Activated T-helper 2 cell treated with anti-CD3 and anti-CD28 coated beads, Interferon-gamma antibody, Interleukin-2, Interleukin-4, amounts not matched to agents 10 μg/mL and 5 μg/mL and 100 μg/mL, durations not matched to agents 14 hours and 24 hours and 36 hours (primary cell): ENCODE data around the gene MOCS3. TPM values are rescaled to one million over a fixed set of nuclear protein-coding genes. Genes with fewer than 3 reads are reported as not detected.

Experiments used
- DNase-seq: peaks from one replicate; pipeline ENCODE4 v3.0.0; 2021; ENCODE audit warnings: low spot score
- H3K27ac Mint-ChIP-seq: one replicate; pipeline ENCODE4 v1.8.0; 2021; ENCODE audit warnings: mixed read lengths
- H3K27me3 Mint-ChIP-seq: one replicate; pipeline ENCODE4 v1.8.0; 2021; ENCODE audit warnings: low read depth, mixed read lengths
- H3K36me3 Mint-ChIP-seq: one replicate; pipeline ENCODE4 v1.8.0; 2021; ENCODE audit warnings: low read depth, mixed read lengths
- H3K4me1 Mint-ChIP-seq: one replicate; pipeline ENCODE4 v1.8.0; 2021; ENCODE audit warnings: low read depth, mixed read lengths
- H3K4me3 Mint-ChIP-seq: one replicate; pipeline ENCODE4 v1.8.0; 2021; ENCODE audit warnings: low read depth, mild to moderate bottlenecking, moderate library complexity, mixed read lengths
- H3K9me3 Mint-ChIP-seq: one replicate; pipeline ENCODE4 v1.8.0; 2021; ENCODE audit warnings: mixed read lengths
- intact Hi-C: fragments of 100-400 bp; cut with micrococcal nuclease; formaldehyde crosslinking; loops from one replicate; pipeline ENCODE4 v1.15.1; 2023
- total RNA-seq: library from RNA; stranded (reverse); gene quantifications from 2 replicates; pipeline ENCODE4 v1.2.3, GENCODE V29; 2022

The MOCS3 gene
- total RNA-seq, 1 donor from 2014 or later = 4.7 TPM

- no peaks in the 10 kb centered on the region for H3K9me3 Mint-ChIP-seq
- H3K27ac Mint-ChIP-seq = no peak overlapping the region
- no peaks in the 10 kb centered on the region for H3K4me1 Mint-ChIP-seq
- no peak overlapping the region for H3K4me3 Mint-ChIP-seq
- H3K36me3 Mint-ChIP-seq = no peaks in the 10 kb centered on the region
- no peak for DNase-seq
- intact Hi-C loops = no loop called here
- peaks cover 3% of the 10 kb centered on the region for H3K27me3 Mint-ChIP-seq
Observed at GRCh38 chr20:51011479-51011878, 52.9 kb downstream of the MOCS3 start.

- intact Hi-C loops = no loop called here
- Mint-ChIP-seq H3K4me3 (no peak overlapping the region), H3K27me3 (peaks cover 6% of the 10 kb centered on the region), H3K9me3 (no peaks in the 10 kb centered on the region), H3K4me1 (no peaks in the 10 kb centered on the region), H3K27ac (no peak overlapping the region), H3K36me3 (no peaks in the 10 kb centered on the region)
- no peak for DNase-seq
Observed at GRCh38 chr20:51012357-51012756, 53.7 kb downstream of the MOCS3 start.

Other genes with a start within 250 kb of the MOCS3 start
- 4.7 and 5.7 TPM in 2 replicates for gene PARD6B, start 227.2 kb upstream of the MOCS3 start, total RNA-seq
- 7.4 and 8.7 TPM in 2 replicates for gene BCAS4, start 163.8 kb upstream of the MOCS3 start, total RNA-seq
- 64.6 and 64.7 TPM in 2 replicates for gene ADNP, start 27.4 kb upstream of the MOCS3 start, total RNA-seq
- 59.6 and 60.0 TPM in 2 replicates for gene DPM1, start 286 bp upstream of the MOCS3 start, total RNA-seq
- gene KCNG1, start 64.3 kb downstream of the MOCS3 start, total RNA-seq = 2.2 and 2.3 TPM in 2 replicates